Measurements from ENCODE around the gene DIS3. TPM values are rescaled to one million over a fixed set of nuclear protein-coding genes. Genes with fewer than 3 reads are reported as not detected.

The DIS3 gene
- polyA plus RNA-seq, 3 donors, result 6.7 to 11.3 (median 8.4) TPM

DNA sequence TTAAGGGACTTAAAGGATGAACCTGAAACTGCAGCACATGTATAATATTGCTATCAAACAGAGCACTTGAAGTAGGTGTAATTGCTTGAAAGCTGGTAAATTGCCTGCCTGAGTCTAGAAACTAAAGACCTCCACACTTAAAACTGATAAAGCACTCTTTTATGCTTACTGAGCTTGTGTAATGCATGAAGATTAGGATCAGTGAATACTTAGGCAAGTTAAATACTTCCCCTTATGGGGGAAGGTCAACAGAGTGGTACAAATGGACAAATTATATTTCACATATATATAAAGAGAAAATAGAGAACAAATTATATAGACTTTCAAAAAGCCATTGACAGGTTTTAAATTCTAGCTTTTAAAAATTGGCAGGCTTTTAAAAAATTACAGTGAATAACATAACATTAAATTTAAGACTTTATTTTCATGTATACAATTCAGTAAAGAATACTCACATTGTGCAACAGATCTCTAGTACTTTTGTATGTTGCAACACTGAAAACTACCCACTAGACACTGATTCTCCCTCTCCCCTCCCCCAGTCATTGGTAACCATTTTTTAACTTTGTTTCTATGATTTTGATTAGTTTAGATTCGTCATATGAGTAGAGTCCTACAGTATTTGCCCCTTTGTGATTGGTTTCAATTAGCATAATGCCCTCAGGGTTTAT is 24.1 kb upstream of the DIS3 start:
- no peaks in the 10 kb centered on the region for H4K20me1 ChIP-seq (ENCODE audit: insufficient read depth, low read length)
- WGBS (ENCODE audit: insufficient coverage), result no CpG with 5 or more reads among the region's 1 CpG
- peaks cover 18% of the 10 kb centered on the region for H3K4me1 Mint-ChIP-seq
- H3K4me3 Mint-ChIP-seq, result no peak overlapping the region
- H2AFZ ChIP-seq (ENCODE audit: insufficient read depth, low read depth, low read length, poor library complexity, severe bottlenecking), result no peak overlapping the region
- H3K4me2 ChIP-seq (replicated peaks; ENCODE audit: extremely low read depth, low read length, poor library complexity, severe bottlenecking), result no peak overlapping the region
- peaks cover 28 to 34% of the 10 kb centered on the region in 2 donors for H3K36me3 Mint-ChIP-seq
- no peak overlapping the region for H3K4me3 ChIP-seq (replicated peaks in 1 of 3; ENCODE audit: low read depth in 2 of 3, low read length in 3 of 3)
- H3K4me1 ChIP-seq (ENCODE audit: control insufficient read depth in 1 of 2, insufficient read depth in 2 of 2, low read length in 2 of 2), result peaks cover 13 to 24% of the 10 kb centered on the region in 2 donors
- TF ChIP-seq CTCF (IDR thresholded peaks at IDR 0.05), result no peak
- no peaks in the 10 kb centered on the region for H3K9me3 ChIP-seq (replicated peaks in 1 of 2; ENCODE audit: control insufficient read depth in 1 of 2, insufficient read depth in 1 of 2, low read length in 2 of 2)
- peaks cover 0 to 2% (median 0%) of the 10 kb centered on the region in 7 donors for H3K9me3 Mint-ChIP-seq
- peak overlapping the region; percentile 46 to 79 (median 58) for H3K27ac Mint-ChIP-seq
- H3K27ac ChIP-seq (ENCODE audit: low read depth in 1 of 2, low read length in 2 of 2), result peak overlapping the region in 1 of 2 donors; percentile 72
- no peaks in the 10 kb centered on the region for H3K27me3 Mint-ChIP-seq (ENCODE audit: low read depth in 3 of 3)
- no peaks in the 10 kb centered on the region for H3K79me2 ChIP-seq (ENCODE audit: insufficient read depth, low read length)
- H3K36me3 ChIP-seq (replicated peaks in 1 of 2; ENCODE audit: control insufficient read depth in 1 of 2, insufficient read depth in 2 of 2, low read length in 2 of 2), result peaks cover 0 to 21% of the 10 kb centered on the region in 2 donors
- H3K9ac ChIP-seq (ENCODE audit: insufficient read depth, low read length, poor library complexity, severe bottlenecking), result no peak overlapping the region
- intact Hi-C loops (cut with micrococcal nuclease), result no loop called here
- no peaks in the 10 kb centered on the region for H3K27me3 ChIP-seq (ENCODE audit: control insufficient read depth in 2 of 2, insufficient read depth in 2 of 2, low read length in 2 of 2)
- DNase-seq, result peak; percentile 16 to 63 (median 52)

DNA sequence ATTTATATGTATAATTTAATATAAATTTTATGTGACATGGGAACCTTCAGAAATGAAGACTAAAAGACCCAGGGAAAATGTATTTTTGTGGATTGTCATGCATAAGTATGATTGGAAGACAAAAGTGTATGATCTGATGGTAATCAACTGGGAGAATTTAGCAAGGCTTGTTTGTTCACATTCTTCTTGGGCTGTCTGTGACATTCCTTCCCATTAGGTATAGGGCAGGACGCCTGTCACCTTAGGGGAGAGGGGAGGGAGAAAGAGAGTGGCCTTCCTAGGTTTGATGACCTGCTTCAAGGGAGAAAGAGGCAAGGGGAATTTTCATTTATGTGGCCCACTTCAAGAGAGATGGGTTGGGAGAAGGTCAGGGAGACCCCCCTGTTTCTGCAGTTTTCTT is 22.6 kb upstream of the DIS3 start:
- Mint-ChIP-seq H3K27ac (peak overlapping the region in 1 of 7 donors; percentile 59), H3K9me3 (peaks cover 0 to 2% (median 0%) of the 10 kb centered on the region in 7 donors), H3K4me1 (peaks cover 11% of the 10 kb centered on the region), H3K36me3 (peaks cover 35 to 44% of the 10 kb centered on the region in 2 donors), H3K4me3 (no peak overlapping the region), H3K27me3 (ENCODE audit: low read depth in 3 of 3) (no peaks in the 10 kb centered on the region)
- no peak for TF ChIP-seq CTCF (IDR thresholded peaks at IDR 0.05)
- H4K20me1 ChIP-seq (ENCODE audit: insufficient read depth, low read length), result no peaks in the 10 kb centered on the region
- H3K27ac ChIP-seq (ENCODE audit: low read depth in 1 of 2, low read length in 2 of 2), result no peak overlapping the region
- no peaks in the 10 kb centered on the region for H3K9me3 ChIP-seq (replicated peaks in 1 of 2; ENCODE audit: control insufficient read depth in 1 of 2, insufficient read depth in 1 of 2, low read length in 2 of 2)
- H3K36me3 ChIP-seq (replicated peaks in 1 of 2; ENCODE audit: control insufficient read depth in 1 of 2, insufficient read depth in 2 of 2, low read length in 2 of 2), result peaks cover 2 to 37% of the 10 kb centered on the region in 2 donors
- no peak overlapping the region for H3K4me2 ChIP-seq (replicated peaks; ENCODE audit: extremely low read depth, low read length, poor library complexity, severe bottlenecking)
- H3K79me2 ChIP-seq (ENCODE audit: insufficient read depth, low read length), result no peaks in the 10 kb centered on the region
- H3K4me3 ChIP-seq (replicated peaks in 1 of 3; ENCODE audit: low read depth in 2 of 3, low read length in 3 of 3), result no peak overlapping the region
- peaks cover 11 to 14% of the 10 kb centered on the region in 2 donors for H3K4me1 ChIP-seq (ENCODE audit: control insufficient read depth in 1 of 2, insufficient read depth in 2 of 2, low read length in 2 of 2)
- no peak overlapping the region for H3K9ac ChIP-seq (ENCODE audit: insufficient read depth, low read length, poor library complexity, severe bottlenecking)
- no peak for DNase-seq
- 100% methylated on average over 1 of the region's 1 CpG for WGBS (ENCODE audit: insufficient coverage)
- no peaks in the 10 kb centered on the region for H3K27me3 ChIP-seq (ENCODE audit: control insufficient read depth in 2 of 2, insufficient read depth in 2 of 2, low read length in 2 of 2)
- intact Hi-C loops (cut with micrococcal nuclease), result no loop called here
- H2AFZ ChIP-seq (ENCODE audit: insufficient read depth, low read depth, low read length, poor library complexity, severe bottlenecking), result no peak overlapping the region
